HG02798 (cell line): Measurements from ENCODE around the gene DIAPH2.
"Not testable (repeated sequence)": the region's sequence is repeated elsewhere in the genome, so short reads cannot be mapped to it uniquely, and the experiment has no call there.

Source experiments
- ATAC-seq: cut with Tn5 transposase; IDR thresholded peaks from one replicate; pipeline ENCODE4 v1.9.1; 2021; ENCODE audit warnings: mild to moderate bottlenecking; ENCODE audit not compliant: unreplicated experiment, poor library complexity

The DIAPH2 gene

GRCh38 chrX:96798982-96799381 is 114.3 kb downstream of the DIAPH2 start:
- ATAC-seq: no peak

GRCh38 chrX:96807318-96807717 is 122.7 kb downstream of the DIAPH2 start:
- ATAC-seq: no peak

GRCh38 chrX:96820935-96821334 is 136.3 kb downstream of the DIAPH2 start:
- no peak for ATAC-seq

- no peak for ATAC-seq
These were observed 139.5 kb downstream of the DIAPH2 start for GRCh38 chrX:96824166-96824565.

GRCh38 chrX:96833333-96833732 is 148.7 kb downstream of the DIAPH2 start:
- ATAC-seq: no peak

GRCh38 chrX:96834137-96834536 is 149.5 kb downstream of the DIAPH2 start:
- ATAC-seq: no peak

GRCh38 chrX:96835660-96836289 is 151.1 kb downstream of the DIAPH2 start:
- peak; percentile 85 for ATAC-seq

GRCh38 chrX:96837808-96838207 is 153.2 kb downstream of the DIAPH2 start:
- ATAC-seq: no peak

- no peak for ATAC-seq
These were observed 153.9 kb downstream of the DIAPH2 start for GRCh38 chrX:96838537-96838936.

- no peak for ATAC-seq
These were observed 156.7 kb downstream of the DIAPH2 start for GRCh38 chrX:96841325-96841724.

- not testable (repeated sequence) for ATAC-seq
These were observed 157.2 kb downstream of the DIAPH2 start for GRCh38 chrX:96841866-96842265.

- ATAC-seq: no peak
These were observed 158.9 kb downstream of the DIAPH2 start for GRCh38 chrX:96843566-96843965.

GRCh38 chrX:96846841-96847240 is 162.2 kb downstream of the DIAPH2 start:
- no peak for ATAC-seq

GRCh38 chrX:96859422-96859821 is 174.8 kb downstream of the DIAPH2 start:
- ATAC-seq: not testable (repeated sequence)

GRCh38 chrX:96861218-96861617 is 176.6 kb downstream of the DIAPH2 start:
- ATAC-seq: peak; percentile 70

- peak; percentile 32 for ATAC-seq
These were observed 177.0 kb downstream of the DIAPH2 start for GRCh38 chrX:96861661-96862060.

GRCh38 chrX:96883608-96884007 is 199.0 kb downstream of the DIAPH2 start, which contains the start of gene RPA4:
Gene RPA4, plus strand, starts transcription at chrX:96883908. Its CDS starts 403 bp downstream, at chrX:96884311.
- ATAC-seq: no peak

GRCh38 chrX:96884027-96884426 is 199.4 kb downstream of the DIAPH2 start:
- ATAC-seq: no peak

- ATAC-seq: no peak
These were observed 205.1 kb downstream of the DIAPH2 start for GRCh38 chrX:96889726-96890125.

- ATAC-seq: no peak
These were observed 222.1 kb downstream of the DIAPH2 start for GRCh38 chrX:96906741-96907140.

GRCh38 chrX:96907516-96908272 is 223.1 kb downstream of the DIAPH2 start:
- ATAC-seq: no peak

- no peak for ATAC-seq
These were observed 224.6 kb downstream of the DIAPH2 start for GRCh38 chrX:96909291-96909690.
